Glomerular visceral epithelial cell (primary cell): ENCODE measurements around the gene ZFR.
"Not testable (repeated sequence)": the region's sequence is repeated elsewhere in the genome, so short reads cannot be mapped to it uniquely, and the experiment has no call there.

ENCODE experiments used
- DNase-seq: peaks from one replicate; pipeline ENCODE4 v3.0.0-alpha.2; 2016; ENCODE audit errors: extremely low spot score

Gene ZFR

GRCh38 chr5:32320576-32320975 lies 124.0 kb downstream of the ZFR start:
- DNase-seq, result no peak

- no peak for DNase-seq
Measured at GRCh38 chr5:32319926-32320543, 124.5 kb downstream of the ZFR start.

GRCh38 chr5:32319392-32319791 lies 125.1 kb downstream of the ZFR start:
- DNase-seq, result no peak

GRCh38 chr5:32317041-32317440 lies 127.5 kb downstream of the ZFR start:
- DNase-seq, result no peak

GRCh38 chr5:32315221-32316014 lies 129.1 kb downstream of the ZFR start:
- no peak for DNase-seq

- DNase-seq, result no peak
Measured at GRCh38 chr5:32314658-32315057, 129.9 kb downstream of the ZFR start.

- DNase-seq, result not testable (repeated sequence)
Measured at GRCh38 chr5:32314152-32314488, 130.4 kb downstream of the ZFR start.

- DNase-seq, result peak; percentile 100
Measured at GRCh38 chr5:32312595-32313332, 131.8 kb downstream of the ZFR start, which contains the start of gene MTMR12. MTMR12 (minus strand) TSS chr5:32312939; CDS start chr5:32312838, 101 bp downstream.

GRCh38 chr5:32312197-32312594 lies 132.3 kb downstream of the ZFR start:
- peak; percentile 75 for DNase-seq

GRCh38 chr5:32311404-32312196 lies 132.9 kb downstream of the ZFR start:
- DNase-seq, result no peak

GRCh38 chr5:32309761-32310160 lies 134.8 kb downstream of the ZFR start:
- DNase-seq, result no peak

- no peak for DNase-seq
Measured at GRCh38 chr5:32308946-32309345, 135.6 kb downstream of the ZFR start.

GRCh38 chr5:32307769-32308194 lies 136.8 kb downstream of the ZFR start:
- DNase-seq, result no peak

GRCh38 chr5:32304622-32305021 lies 139.9 kb downstream of the ZFR start:
- no peak for DNase-seq
